BLaER1 treated with 17β-estradiol and CSF1 and Interleukin-3, amounts not matched to agents 10 nM and 100 nM (cell line): Measurements from ENCODE around the gene EVPL.

ENCODE experiments used
- H3K27ac ChIP-seq, 11 experiments: shearing (Covaris generic); formaldehyde crosslinking; 2 replicates each; pipeline ENCODE4 v1.8.1; 2022
- H3K27me3 ChIP-seq, 11 experiments: shearing (Covaris generic); formaldehyde crosslinking; 2 replicates each; pipeline ENCODE4 v1.8.1; 2022
- H3K36me3 ChIP-seq, 11 experiments: shearing (Covaris generic); formaldehyde crosslinking; 2 replicates each; pipeline ENCODE4 v1.8.1; 2022
- H3K4me1 ChIP-seq, 10 experiments: shearing (Covaris generic); formaldehyde crosslinking; 2 replicates each; pipeline ENCODE4 v1.8.1; 2022
- H3K4me2 ChIP-seq, 11 experiments: shearing (Covaris generic); formaldehyde crosslinking; 2 replicates each; pipeline ENCODE4 v1.8.1; 2022
- H3K4me3 ChIP-seq, 10 experiments: shearing (Covaris generic); formaldehyde crosslinking; 2 replicates each; pipeline ENCODE4 v1.8.1; 2022
- H3K9ac ChIP-seq, 11 experiments: shearing (Covaris generic); formaldehyde crosslinking; 2 replicates each; pipeline ENCODE4 v1.8.1; 2022
- H3K9me3 ChIP-seq, 11 experiments: shearing (Covaris generic); formaldehyde crosslinking; replicated peaks in 1 of 11; 2 replicates each; pipeline ENCODE4 v1.8.1; 2022
- H4K20me1 ChIP-seq, 11 experiments: shearing (Covaris generic); formaldehyde crosslinking; 2 replicates each; pipeline ENCODE4 v1.8.1; 2022
- Cebpa-rat ChIP-seq, 11 experiments: shearing (Covaris generic); IDR thresholded peaks; 2 replicates each; pipeline ENCODE4 v1.8.1; 2022

Gene EVPL

DNA sequence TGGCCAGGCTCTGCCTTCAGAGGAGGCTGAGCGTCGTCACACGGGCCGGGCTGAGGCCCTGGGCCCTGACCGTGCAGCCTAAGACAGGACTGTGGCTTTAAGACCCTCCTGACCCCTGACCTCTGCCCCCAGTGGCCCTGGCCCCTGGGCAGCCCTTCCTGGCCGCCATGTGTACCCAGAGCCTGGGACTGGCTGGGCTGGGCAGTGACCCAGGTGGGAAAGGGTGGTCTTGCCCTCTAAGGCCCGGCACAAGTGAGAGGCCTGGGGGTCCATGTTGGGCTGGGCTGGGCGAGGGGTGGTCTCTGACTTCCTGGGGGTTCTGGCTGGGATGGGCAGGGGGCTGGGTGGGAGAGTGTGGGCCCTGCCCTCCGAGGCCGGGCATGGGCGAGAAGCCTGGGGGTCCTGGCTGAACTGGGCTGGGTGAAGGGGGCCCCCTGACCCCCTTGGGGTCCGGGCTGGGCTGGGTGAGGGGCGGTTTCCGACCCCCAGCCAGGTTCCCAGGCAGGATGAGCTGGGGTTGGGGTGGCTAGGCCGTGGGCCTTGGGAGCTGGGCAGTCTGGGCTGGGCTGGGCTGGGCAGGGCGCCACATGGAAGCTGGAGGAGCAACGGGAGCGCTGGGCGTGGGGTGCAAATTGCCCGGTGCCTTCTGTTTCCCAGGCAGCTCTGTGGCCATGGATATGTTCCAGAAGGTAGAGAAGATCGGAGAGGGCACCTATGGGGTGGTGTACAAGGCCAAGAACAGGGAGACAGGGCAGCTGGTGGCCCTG, 26.2 kb downstream of the EVPL start, which contains the start of gene CDK3:
TSS of gene CDK3 (plus strand) at position 101 of the 767 bp plus-strand sequence. CDS start at position 672, 571 bp downstream.
- H3K4me3 ChIP-seq, result no peak within 1 kb of the TSS
- peak within 1 kb of the TSS in 3 of 11 experiments; percentile 18 to 23 (median 18); a peak in 1 of 22 replicates for H3K27ac ChIP-seq
- no peak for TF ChIP-seq Cebpa-rat (IDR thresholded peaks at IDR 0.05)
- no peaks in the 10 kb centered on the region for H3K27me3 ChIP-seq
- no peaks in the 10 kb centered on the region for H4K20me1 ChIP-seq
- H3K4me1 ChIP-seq, result peaks cover 29 to 52% (median 45%) of the 10 kb centered on the region in 10 experiments
- peak within 1 kb of the TSS in 3 of 11 experiments; percentile 12 to 21 (median 17); a peak in 2 of 22 replicates for H3K4me2 ChIP-seq
- no peaks in the 10 kb centered on the region for H3K9me3 ChIP-seq
- H3K36me3 ChIP-seq, result peaks cover 14 to 52% (median 31%) of the 10 kb centered on the region in 11 experiments; a peak in 17 of 22 replicates
- peak within 1 kb of the TSS in 1 of 11 experiments; percentile 49; a peak in 2 of 22 replicates for H3K9ac ChIP-seq

DNA sequence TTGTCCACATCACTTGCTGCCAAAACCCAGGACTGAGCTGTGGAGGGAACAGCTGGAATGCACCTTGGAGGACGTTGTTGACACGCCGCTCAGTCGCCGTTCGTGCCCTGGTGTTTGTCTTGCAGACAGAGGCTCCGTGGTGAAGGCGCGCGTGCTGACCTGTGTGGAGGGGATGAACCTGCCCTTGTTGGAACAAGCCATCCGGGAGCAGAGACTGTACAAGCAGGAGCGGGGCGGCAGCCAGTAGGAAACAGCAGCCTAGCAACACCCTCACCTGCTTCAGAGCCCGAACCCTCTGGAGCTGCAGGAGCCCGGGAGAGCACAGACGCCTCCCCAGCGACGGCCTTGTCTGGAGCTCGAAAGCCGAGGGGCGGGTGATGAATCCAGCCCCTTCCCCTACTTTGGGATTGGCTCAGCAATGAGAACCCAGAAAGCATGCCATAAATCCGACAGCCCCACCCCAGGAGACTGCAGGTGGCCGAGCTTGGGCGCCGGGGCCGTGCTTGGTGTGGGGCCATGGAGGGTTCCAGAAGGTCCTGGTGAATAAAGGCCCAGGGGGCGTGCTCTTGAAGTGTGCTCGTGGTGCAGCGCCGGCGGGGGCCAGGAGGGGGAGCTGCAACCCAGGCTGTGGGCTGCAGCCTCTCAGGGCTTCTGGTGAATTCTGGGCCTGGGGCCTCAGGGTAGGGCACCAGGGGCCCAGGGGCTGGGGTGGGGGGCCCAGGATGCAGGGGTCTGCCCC, 26.9 kb downstream of the EVPL start:
- H3K27ac ChIP-seq, result peak overlapping the region in 2 of 11 experiments; percentile 11 to 18; a peak in 1 of 22 replicates
- no peaks in the 10 kb centered on the region for H3K9me3 ChIP-seq
- peaks cover 15 to 59% (median 37%) of the 10 kb centered on the region in 11 experiments; a peak in 17 of 22 replicates for H3K36me3 ChIP-seq
- H3K4me3 ChIP-seq, result no peak overlapping the region
- H4K20me1 ChIP-seq, result no peaks in the 10 kb centered on the region
- H3K4me2 ChIP-seq, result peak overlapping the region in 3 of 11 experiments; percentile 12 to 21 (median 17); a peak in 2 of 22 replicates
- H3K27me3 ChIP-seq, result no peaks in the 10 kb centered on the region
- H3K9ac ChIP-seq, result peak overlapping the region in 1 of 11 experiments; percentile 49; a peak in 1 of 22 replicates
- no peak for TF ChIP-seq Cebpa-rat (IDR thresholded peaks at IDR 0.05)
- H3K4me1 ChIP-seq, result peaks cover 35 to 51% (median 42%) of the 10 kb centered on the region in 10 experiments

GRCh38 chr17:75998327-75998795, 28.7 kb downstream of the EVPL start:
- Histone ChIP-seq H3K36me3 (peaks cover 21 to 62% (median 40%) of the 10 kb centered on the region in 11 experiments; a peak in 21 of 22 replicates), H3K4me1 (peaks cover 27 to 41% (median 35%) of the 10 kb centered on the region in 10 experiments), H3K9ac (peak overlapping the region in 3 of 11 experiments; percentile 5 to 31 (median 13); a peak in 2 of 22 replicates), H3K9me3 (no peaks in the 10 kb centered on the region), H3K27me3 (no peaks in the 10 kb centered on the region), H3K4me3 (no peak overlapping the region), H3K27ac (peak overlapping the region in 7 of 11 experiments; percentile 7 to 73 (median 63); a peak in 9 of 22 replicates), H3K4me2 (peak overlapping the region in 9 of 11 experiments; percentile 84 to 97 (median 92); a peak in 15 of 22 replicates), H4K20me1 (no peaks in the 10 kb centered on the region)
- TF ChIP-seq Cebpa-rat (IDR thresholded peaks at IDR 0.05), result no peak

DNA sequence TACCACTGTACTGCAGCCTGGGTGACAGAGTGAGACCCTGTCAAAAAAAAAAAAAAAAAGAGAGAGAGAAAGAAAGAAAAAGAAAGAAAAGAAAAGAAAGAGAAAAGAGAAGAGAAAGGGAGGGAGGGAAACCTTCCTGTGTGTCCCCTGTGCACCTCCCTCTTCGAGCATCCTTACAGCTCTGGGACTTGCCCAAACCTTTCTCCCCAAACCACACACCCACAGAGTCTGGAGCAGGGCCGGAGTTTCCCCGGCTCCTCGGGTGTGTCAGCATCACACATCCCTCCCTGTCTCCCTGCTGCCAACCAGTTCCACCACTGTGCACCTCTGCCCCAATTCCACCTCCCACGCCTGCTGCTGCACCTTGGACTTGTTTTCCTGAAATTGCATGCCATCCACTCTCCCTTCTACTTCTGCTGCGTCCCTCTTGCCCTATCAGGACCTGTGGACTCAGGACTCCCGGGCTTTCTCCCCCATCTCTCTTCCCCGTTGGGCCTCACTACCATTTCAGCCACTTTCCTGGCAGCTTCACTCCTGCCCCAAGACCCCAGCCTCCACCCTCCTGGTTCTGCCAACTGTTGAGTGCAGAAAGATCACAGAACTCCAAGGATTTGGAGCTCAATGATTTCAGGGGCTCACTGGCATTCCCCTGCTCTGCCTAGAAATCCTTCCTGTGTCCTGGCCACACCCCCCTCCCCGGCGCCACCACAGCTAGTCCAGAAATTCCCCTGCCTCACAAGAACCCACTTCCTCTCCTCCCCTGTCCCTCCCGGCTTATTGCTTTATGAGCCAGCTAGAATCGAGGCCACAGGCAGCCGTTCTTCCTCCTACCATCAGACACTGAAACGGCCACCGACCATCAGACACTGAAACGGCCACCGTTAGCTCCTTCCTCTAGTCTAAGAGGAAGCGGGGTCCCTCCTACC, 30.2 kb downstream of the EVPL start:
- Histone ChIP-seq H4K20me1 (no peaks in the 10 kb centered on the region), H3K27me3 (no peaks in the 10 kb centered on the region), H3K9me3 (no peaks in the 10 kb centered on the region), H3K4me1 (peaks cover 27 to 46% (median 38%) of the 10 kb centered on the region in 10 experiments), H3K9ac (peak overlapping the region; percentile 19 to 68 (median 58)), H3K27ac (peak overlapping the region in 9 of 11 experiments; percentile 38 to 73 (median 61); a peak in 20 of 22 replicates), H3K4me2 (peak overlapping the region; percentile 84 to 97 (median 91)), H3K36me3 (peaks cover 29 to 62% (median 44%) of the 10 kb centered on the region in 11 experiments; a peak in 21 of 22 replicates), H3K4me3 (peak overlapping the region in 6 of 10 experiments; percentile 13 to 61 (median 30); a peak in 8 of 20 replicates)
- TF ChIP-seq Cebpa-rat (IDR thresholded peaks at IDR 0.05), result no peak

- no peak for TF ChIP-seq Cebpa-rat (IDR thresholded peaks at IDR 0.05)
- no peaks in the 10 kb centered on the region for H4K20me1 ChIP-seq
- no peaks in the 10 kb centered on the region for H3K27me3 ChIP-seq
- peak overlapping the region in 5 of 11 experiments; percentile 88 to 97 (median 93); a peak in 5 of 22 replicates for H3K4me2 ChIP-seq
- H3K4me1 ChIP-seq, result peaks cover 27 to 53% (median 40%) of the 10 kb centered on the region in 10 experiments
- H3K27ac ChIP-seq, result no peak overlapping the region; a peak in 1 of 22 replicates
- no peaks in the 10 kb centered on the region for H3K9me3 ChIP-seq
- H3K9ac ChIP-seq, result 0 out of 22 replicates have a peak overlapping the region, but pooled peaks of 1 of the 11 experiments have one; percentile 22
- H3K4me3 ChIP-seq, result no peak overlapping the region
- H3K36me3 ChIP-seq, result peaks cover 32 to 69% (median 48%) of the 10 kb centered on the region in 11 experiments
Observed at GRCh38 chr17:75995385-75995925, 31.7 kb downstream of the EVPL start.

DNA sequence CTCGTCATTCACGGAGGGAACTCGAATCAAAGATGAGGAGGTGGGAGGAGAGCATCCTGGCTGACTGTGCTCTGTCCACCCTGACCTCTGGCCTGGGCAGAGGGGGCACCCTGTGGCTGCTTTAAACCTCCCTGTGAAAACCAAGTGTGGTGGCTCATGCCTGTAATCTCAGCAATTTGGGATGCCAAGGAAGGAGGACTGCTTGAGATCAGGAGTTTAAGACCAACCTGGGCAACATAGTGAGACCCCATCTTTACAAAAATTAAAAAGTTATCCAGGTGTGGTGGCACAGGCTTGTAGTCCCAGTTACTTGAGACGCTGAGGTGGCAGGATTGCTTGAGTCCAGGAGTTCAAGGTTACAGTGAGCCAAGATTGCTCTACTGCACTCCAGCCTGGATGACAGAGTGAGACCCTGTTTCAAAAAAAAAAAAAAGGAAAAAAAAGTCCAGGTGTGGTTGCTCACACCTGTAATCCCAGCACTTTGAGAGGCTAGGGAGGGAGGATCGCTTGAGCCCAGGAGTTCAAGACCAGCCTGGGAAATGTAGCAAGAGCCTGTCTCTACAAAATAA, 32.2 kb downstream of the EVPL start:
- no peak for TF ChIP-seq Cebpa-rat (IDR thresholded peaks at IDR 0.05)
- Histone ChIP-seq H3K36me3 (peaks cover 28 to 69% (median 51%) of the 10 kb centered on the region in 11 experiments), H3K27me3 (no peaks in the 10 kb centered on the region), H3K27ac (no peak overlapping the region), H3K9me3 (no peaks in the 10 kb centered on the region), H3K4me1 (peaks cover 22 to 48% (median 38%) of the 10 kb centered on the region in 10 experiments), H4K20me1 (no peaks in the 10 kb centered on the region), H3K4me2 (no peak overlapping the region), H3K9ac (no peak overlapping the region), H3K4me3 (no peak overlapping the region)

GRCh38 chr17:75991396-75991795, 35.7 kb downstream of the EVPL start:
- Histone ChIP-seq H3K36me3 (peaks cover 29 to 78% (median 60%) of the 10 kb centered on the region in 11 experiments), H3K27me3 (no peaks in the 10 kb centered on the region), H4K20me1 (no peaks in the 10 kb centered on the region), H3K9ac (no peak overlapping the region), H3K9me3 (no peaks in the 10 kb centered on the region), H3K4me2 (peak overlapping the region in 1 of 11 experiments; percentile 35; a peak in 1 of 22 replicates), H3K4me1 (peaks cover 5 to 23% (median 15%) of the 10 kb centered on the region in 10 experiments), H3K27ac (no peak overlapping the region), H3K4me3 (no peak overlapping the region)
- no peak for TF ChIP-seq Cebpa-rat (IDR thresholded peaks at IDR 0.05)
